ENCODE results near the gene DNAJC5. TPM values are rescaled to one million over a fixed set of nuclear protein-coding genes. Genes with fewer than 3 reads are reported as not detected.

The DNAJC5 gene
- total and polyA plus RNA-seq, 9 of the 15 experiments (the other 6 are each of a cell fraction or from before 2014, with no cell fraction given): 0.95 to 42.8 (median 23.4) TPM

GRCh38 chr20:63980806-63981728 is 86.1 kb downstream of the DNAJC5 start, which contains the start of gene PRPF6:
TSS of gene PRPF6 (plus strand) at chr20:63981132. CDS start at chr20:63981246, 114 bp downstream.
- H3K4me1 ChIP-seq (replicated peaks in 1 of 2; ENCODE audit: control insufficient read depth in 2 of 2, insufficient read depth in 2 of 2, low read length in 2 of 2): peaks cover 24 to 46% of the 10 kb centered on the region in 2 experiments
- H3K9ac ChIP-seq (ENCODE audit: insufficient read depth in 1 of 2, low read depth in 2 of 2, low read length in 2 of 2): peak within 1 kb of the TSS; percentile 86 to 92
- peak; percentile 95 for FAIRE-seq
- ChIA-PET CTCF (ENCODE audit: low intra/inter-chr PET ratio) (interaction anchor here (1.2 kb wide), 1 partner anchor 58 kb away, joined by 3 read pairs; no protein-coding TSS in a partner anchor), POLR2A (interaction anchor here (0.6 to 1.4 kb wide), 8 partner anchors 9 to 442 kb away, joined by 3 to 4 read pairs (median 4); no protein-coding TSS in a partner anchor)
- H2AFZ ChIP-seq (ENCODE audit: low read depth, low read length): peak within 1 kb of the TSS; percentile 94
- ATAC-seq: peak; percentile 84
- peaks cover 38% of the 10 kb centered on the region for H3K36me3 ChIP-seq (ENCODE audit: control insufficient read depth, insufficient read depth, low read length)
- H3K4me3 ChIP-seq: peak within 1 kb of the TSS; percentile 100
- intact Hi-C loops (cut with micrococcal nuclease) (no loop called here), in situ Hi-C loops (cut with MboI) (no loop called here)
- WGBS (ENCODE audit: insufficient coverage, low coverage, missing lambda C conversion rate): under 1% methylated on average over 53 of the region's 75 CpGs
- H3K27me3 ChIP-seq (ENCODE audit: control insufficient read depth in 2 of 2, insufficient read depth in 2 of 2, low read length in 2 of 2): no peaks in the 10 kb centered on the region
- peak within 1 kb of the TSS; percentile 86 for H3K27ac ChIP-seq (ENCODE audit: extremely low read depth, low read depth, low read length)
- peak within 1 kb of the TSS; percentile 99 for H3K4me2 ChIP-seq (ENCODE audit: insufficient read depth, low read length)
- BruUV-seq (replicated peaks): no TSS peak
- peaks cover 3% of the 10 kb centered on the region for H3K9me1 ChIP-seq (ENCODE audit: control insufficient read depth, insufficient read depth, low read length)
- H3K79me2 ChIP-seq (ENCODE audit: control insufficient read depth, insufficient read depth, low read length): peaks cover 34% of the 10 kb centered on the region
- DNase-seq (ENCODE audit: extremely low read depth in 1 of 4, low spot score in 3 of 4): peak; percentile 94 to 98 (median 96)
- H3K9me3 ChIP-seq (replicated peaks; ENCODE audit: control insufficient read depth, insufficient read depth, low read depth, low read length): no peaks in the 10 kb centered on the region
- H4K20me1 ChIP-seq (replicated peaks; ENCODE audit: control insufficient read depth, insufficient read depth, low read length): no peaks in the 10 kb centered on the region
- TF ChIP-seq TAF1 (IDR thresholded peaks at IDR 0.05; ENCODE audit: control insufficient read depth, extremely low read depth, insufficient read depth, low read length, severe bottlenecking) (peak; percentile 54), EGR1 (conservative IDR thresholded peaks at IDR 0.05) (no peak; the same call in 1 of the 2 replicates), ZNF766 (CRISPR knock-in tag; conservative IDR thresholded peaks at IDR 0.05) (peak; percentile 46; the same call in 1 of the 2 replicates), ZFP36 (IDR thresholded peaks at IDR 0.05; ENCODE audit: low read depth, low read length, partially characterized antibody) (peak; percentile 5), TRIM25 (IDR thresholded peaks at IDR 0.05; ENCODE audit: borderline replicate concordance) (no peak), XRCC5 (IDR thresholded peaks at IDR 0.05; ENCODE audit: low read depth, low read length) (peak; percentile 83; the same call in 1 of the 2 replicates), ARNT (IDR thresholded peaks at IDR 0.05) (0 out of 4 replicates have a peak, but pooled peaks of 1 of the 2 experiments have one; percentile 31), RHOXF2B (CRISPR knock-in tag; conservative IDR thresholded peaks at IDR 0.05) (no peak), MNT (conservative IDR thresholded peaks at IDR 0.05) (peak; percentile 97 to 99)
- TF ChIP-seq, protein P1, sequence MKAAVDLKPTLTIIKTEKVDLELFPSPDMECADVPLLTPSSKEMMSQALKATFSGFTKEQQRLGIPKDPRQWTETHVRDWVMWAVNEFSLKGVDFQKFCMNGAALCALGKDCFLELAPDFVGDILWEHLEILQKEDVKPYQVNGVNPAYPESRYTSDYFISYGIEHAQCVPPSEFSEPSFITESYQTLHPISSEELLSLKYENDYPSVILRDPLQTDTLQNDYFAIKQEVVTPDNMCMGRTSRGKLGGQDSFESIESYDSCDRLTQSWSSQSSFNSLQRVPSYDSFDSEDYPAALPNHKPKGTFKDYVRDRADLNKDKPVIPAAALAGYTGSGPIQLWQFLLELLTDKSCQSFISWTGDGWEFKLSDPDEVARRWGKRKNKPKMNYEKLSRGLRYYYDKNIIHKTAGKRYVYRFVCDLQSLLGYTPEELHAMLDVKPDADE (conservative IDR thresholded peaks at IDR 0.05; ENCODE audit: control insufficient read depth, low read depth, low read length): peak; percentile 69
- TF ChIP-seq, protein P2, sequence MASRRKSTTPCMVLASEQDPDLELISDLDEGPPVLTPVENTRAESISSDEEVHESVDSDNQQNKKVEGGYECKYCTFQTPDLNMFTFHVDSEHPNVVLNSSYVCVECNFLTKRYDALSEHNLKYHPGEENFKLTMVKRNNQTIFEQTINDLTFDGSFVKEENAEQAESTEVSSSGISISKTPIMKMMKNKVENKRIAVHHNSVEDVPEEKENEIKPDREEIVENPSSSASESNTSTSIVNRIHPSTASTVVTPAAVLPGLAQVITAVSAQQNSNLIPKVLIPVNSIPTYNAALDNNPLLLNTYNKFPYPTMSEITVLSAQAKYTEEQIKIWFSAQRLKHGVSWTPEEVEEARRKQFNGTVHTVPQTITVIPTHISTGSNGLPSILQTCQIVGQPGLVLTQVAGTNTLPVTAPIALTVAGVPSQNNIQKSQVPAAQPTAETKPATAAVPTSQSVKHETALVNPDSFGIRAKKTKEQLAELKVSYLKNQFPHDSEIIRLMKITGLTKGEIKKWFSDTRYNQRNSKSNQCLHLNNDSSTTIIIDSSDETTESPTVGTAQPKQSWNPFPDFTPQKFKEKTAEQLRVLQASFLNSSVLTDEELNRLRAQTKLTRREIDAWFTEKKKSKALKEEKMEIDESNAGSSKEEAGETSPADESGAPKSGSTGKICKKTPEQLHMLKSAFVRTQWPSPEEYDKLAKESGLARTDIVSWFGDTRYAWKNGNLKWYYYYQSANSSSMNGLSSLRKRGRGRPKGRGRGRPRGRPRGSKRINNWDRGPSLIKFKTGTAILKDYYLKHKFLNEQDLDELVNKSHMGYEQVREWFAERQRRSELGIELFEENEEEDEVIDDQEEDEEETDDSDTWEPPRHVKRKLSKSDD (conservative IDR thresholded peaks at IDR 0.05; ENCODE audit: low read length): no peak
